ENCODE data around the gene SMYD3. TPM values are rescaled to one million over a fixed set of nuclear protein-coding genes. Genes with fewer than 3 reads are reported as not detected.

SMYD3 gene
- total RNA-seq, 4 donors from 2014 or later, result 10.5 to 36.4 (median 22.5) TPM

DNA sequence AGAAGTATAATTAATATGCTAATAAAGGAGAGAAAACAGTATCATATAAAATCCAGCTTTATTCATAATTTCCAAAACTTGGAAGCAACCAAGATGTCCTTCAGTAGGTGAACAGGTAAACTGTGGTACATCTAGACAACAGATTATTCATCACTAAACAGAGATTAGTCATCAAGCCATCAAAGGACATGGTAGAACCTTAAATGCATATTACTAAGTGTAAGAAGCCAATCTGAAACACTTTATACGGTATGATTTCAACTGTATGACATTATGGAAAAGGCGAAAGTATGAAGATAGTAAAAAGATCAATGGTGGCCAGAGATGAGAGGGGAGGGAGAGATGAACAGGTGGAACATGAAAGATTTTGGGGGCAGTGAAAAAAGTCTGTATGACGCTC lies 541.7 kb downstream of the SMYD3 start:
- Histone ChIP-seq H3K9me3 (no peaks in the 10 kb centered on the region), H3K36me3 (no peaks in the 10 kb centered on the region), H3K27me3 (no peaks in the 10 kb centered on the region), H3K4me3 (no peak overlapping the region), H3K27ac (no peak overlapping the region), H3K4me1 (no peaks in the 10 kb centered on the region)
- TF ChIP-seq, protein P1, sequence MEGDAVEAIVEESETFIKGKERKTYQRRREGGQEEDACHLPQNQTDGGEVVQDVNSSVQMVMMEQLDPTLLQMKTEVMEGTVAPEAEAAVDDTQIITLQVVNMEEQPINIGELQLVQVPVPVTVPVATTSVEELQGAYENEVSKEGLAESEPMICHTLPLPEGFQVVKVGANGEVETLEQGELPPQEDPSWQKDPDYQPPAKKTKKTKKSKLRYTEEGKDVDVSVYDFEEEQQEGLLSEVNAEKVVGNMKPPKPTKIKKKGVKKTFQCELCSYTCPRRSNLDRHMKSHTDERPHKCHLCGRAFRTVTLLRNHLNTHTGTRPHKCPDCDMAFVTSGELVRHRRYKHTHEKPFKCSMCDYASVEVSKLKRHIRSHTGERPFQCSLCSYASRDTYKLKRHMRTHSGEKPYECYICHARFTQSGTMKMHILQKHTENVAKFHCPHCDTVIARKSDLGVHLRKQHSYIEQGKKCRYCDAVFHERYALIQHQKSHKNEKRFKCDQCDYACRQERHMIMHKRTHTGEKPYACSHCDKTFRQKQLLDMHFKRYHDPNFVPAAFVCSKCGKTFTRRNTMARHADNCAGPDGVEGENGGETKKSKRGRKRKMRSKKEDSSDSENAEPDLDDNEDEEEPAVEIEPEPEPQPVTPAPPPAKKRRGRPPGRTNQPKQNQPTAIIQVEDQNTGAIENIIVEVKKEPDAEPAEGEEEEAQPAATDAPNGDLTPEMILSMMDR (IDR thresholded peaks at IDR 0.05), result no peak
- no peak for TF ChIP-seq POLR2A (IDR thresholded peaks at IDR 0.05)
- no peak for DNase-seq
- intact Hi-C loops (cut with DNase I; ENCODE audit: low total_unique reads), result no loop called here

DNA sequence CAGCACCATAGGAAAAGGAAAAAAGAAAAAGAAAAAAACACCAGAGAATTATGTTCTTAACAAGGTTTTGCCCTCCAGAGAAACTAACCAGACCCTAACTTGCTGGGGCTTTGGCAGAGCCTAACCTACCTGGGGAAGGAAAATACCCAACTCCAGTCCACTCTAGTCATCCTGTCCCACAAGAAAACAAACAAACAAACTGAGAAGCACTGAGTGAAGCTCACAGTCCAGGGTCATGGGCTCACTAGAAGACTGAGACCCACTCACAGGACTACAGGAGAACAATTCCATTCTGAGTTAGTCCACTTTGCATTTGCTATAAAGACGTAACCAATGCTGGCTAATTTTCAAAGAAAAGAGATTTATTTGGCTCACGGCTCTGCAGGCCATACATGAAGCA lies 543.4 kb downstream of the SMYD3 start:
- no peaks in the 10 kb centered on the region for H3K27me3 ChIP-seq
- H3K4me1 ChIP-seq, result no peaks in the 10 kb centered on the region
- H3K9me3 ChIP-seq, result no peaks in the 10 kb centered on the region
- no peak overlapping the region for H3K4me3 ChIP-seq
- H3K36me3 ChIP-seq, result no peaks in the 10 kb centered on the region
- no peak overlapping the region for H3K27ac ChIP-seq
- DNase-seq, result no peak
- intact Hi-C loops (cut with DNase I; ENCODE audit: low total_unique reads), result no loop called here
- TF ChIP-seq, protein P1 (IDR thresholded peaks at IDR 0.05), result no peak
- no peak for TF ChIP-seq POLR2A (IDR thresholded peaks at IDR 0.05)

DNA sequence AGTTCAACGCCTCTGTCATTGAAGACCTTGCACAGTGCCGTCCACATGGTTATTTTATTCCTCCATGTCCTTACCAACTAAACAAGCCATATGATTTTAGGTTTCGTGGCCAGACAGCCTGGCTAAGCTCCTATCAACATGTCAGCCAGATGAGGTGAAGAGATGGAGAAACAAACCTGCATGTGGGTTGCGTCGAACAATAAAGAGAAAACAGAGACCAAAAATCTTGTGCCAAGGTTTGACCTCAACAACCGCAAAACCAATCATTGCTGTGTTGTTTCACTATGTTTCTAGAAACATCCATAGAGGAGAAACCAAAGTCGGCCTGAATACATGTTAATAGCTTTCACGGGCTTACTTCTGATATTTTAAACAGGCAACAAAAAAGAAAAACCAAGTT lies 544.6 kb downstream of the SMYD3 start:
- intact Hi-C loops (cut with DNase I; ENCODE audit: low total_unique reads), result no loop called here
- no peaks in the 10 kb centered on the region for H3K36me3 ChIP-seq
- no peaks in the 10 kb centered on the region for H3K27me3 ChIP-seq
- H3K4me1 ChIP-seq, result no peaks in the 10 kb centered on the region
- no peak overlapping the region for H3K4me3 ChIP-seq
- no peaks in the 10 kb centered on the region for H3K9me3 ChIP-seq
- H3K27ac ChIP-seq, result no peak overlapping the region
- no peak for DNase-seq
- no peak for TF ChIP-seq POLR2A (IDR thresholded peaks at IDR 0.05)
- TF ChIP-seq, protein P1 (IDR thresholded peaks at IDR 0.05), result no peak

DNA sequence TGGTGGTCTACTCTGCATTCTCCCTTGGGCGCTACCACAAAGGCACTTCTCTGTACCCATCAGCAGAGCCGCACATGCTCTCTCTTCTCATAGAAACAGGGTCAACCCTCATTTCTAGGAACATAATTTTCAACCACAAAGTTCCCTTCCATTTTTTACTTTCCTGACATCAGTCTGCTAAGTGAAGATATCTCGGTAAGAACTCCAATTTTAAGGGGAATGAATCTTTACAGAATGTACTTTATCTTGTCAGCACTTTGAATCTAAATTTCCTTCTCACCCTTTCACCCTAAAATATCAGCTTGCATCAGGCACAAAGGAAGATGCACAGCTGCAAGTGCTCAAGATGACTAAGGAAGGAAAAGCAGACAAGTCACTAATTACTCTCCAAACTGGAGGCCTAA lies 545.9 kb downstream of the SMYD3 start:
- intact Hi-C loops (cut with DNase I; ENCODE audit: low total_unique reads), result no loop called here
- Histone ChIP-seq H3K27me3 (no peaks in the 10 kb centered on the region), H3K27ac (no peak overlapping the region), H3K4me3 (no peak overlapping the region), H3K4me1 (no peaks in the 10 kb centered on the region), H3K36me3 (no peaks in the 10 kb centered on the region), H3K9me3 (no peaks in the 10 kb centered on the region)
- DNase-seq, result no peak
- TF ChIP-seq, protein P1 (IDR thresholded peaks at IDR 0.05), result no peak
- no peak for TF ChIP-seq POLR2A (IDR thresholded peaks at IDR 0.05)

DNA sequence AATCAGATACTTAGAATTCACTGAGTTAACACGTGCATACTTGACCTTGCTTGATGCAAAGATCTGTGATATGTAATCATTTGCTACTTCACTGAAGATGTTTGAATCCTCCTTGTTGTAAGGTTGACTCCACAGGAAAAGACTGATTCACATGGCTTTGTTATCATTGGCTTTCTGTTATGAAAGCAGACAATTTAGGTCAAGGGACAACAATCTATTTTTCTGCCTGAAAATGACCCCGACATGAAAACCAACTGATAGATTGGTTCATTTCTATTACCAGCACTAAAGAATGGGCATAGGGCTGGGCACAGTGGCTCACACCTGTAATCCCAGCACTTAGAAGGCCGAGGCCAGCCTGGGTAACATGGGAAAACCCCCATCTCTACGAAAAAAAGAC lies 546.9 kb downstream of the SMYD3 start:
- H3K27ac ChIP-seq, result no peak overlapping the region
- no peaks in the 10 kb centered on the region for H3K27me3 ChIP-seq
- H3K9me3 ChIP-seq, result no peaks in the 10 kb centered on the region
- TF ChIP-seq POLR2A (IDR thresholded peaks at IDR 0.05), result no peak
- TF ChIP-seq, protein P1 (IDR thresholded peaks at IDR 0.05), result no peak
- intact Hi-C loops (cut with DNase I; ENCODE audit: low total_unique reads), result no loop called here
- H3K36me3 ChIP-seq, result no peaks in the 10 kb centered on the region
- no peak for DNase-seq
- no peaks in the 10 kb centered on the region for H3K4me1 ChIP-seq
- H3K4me3 ChIP-seq, result no peak overlapping the region
